HG03108 (cell line): ENCODE measurements around the gene IGSF9.

Experiments used
- ATAC-seq: cut with Tn5 transposase; IDR thresholded peaks from one replicate; pipeline ENCODE4 v1.9.1; 2021; ENCODE audit warnings: moderate library complexity; ENCODE audit not compliant: unreplicated experiment

IGSF9 gene, protein sequence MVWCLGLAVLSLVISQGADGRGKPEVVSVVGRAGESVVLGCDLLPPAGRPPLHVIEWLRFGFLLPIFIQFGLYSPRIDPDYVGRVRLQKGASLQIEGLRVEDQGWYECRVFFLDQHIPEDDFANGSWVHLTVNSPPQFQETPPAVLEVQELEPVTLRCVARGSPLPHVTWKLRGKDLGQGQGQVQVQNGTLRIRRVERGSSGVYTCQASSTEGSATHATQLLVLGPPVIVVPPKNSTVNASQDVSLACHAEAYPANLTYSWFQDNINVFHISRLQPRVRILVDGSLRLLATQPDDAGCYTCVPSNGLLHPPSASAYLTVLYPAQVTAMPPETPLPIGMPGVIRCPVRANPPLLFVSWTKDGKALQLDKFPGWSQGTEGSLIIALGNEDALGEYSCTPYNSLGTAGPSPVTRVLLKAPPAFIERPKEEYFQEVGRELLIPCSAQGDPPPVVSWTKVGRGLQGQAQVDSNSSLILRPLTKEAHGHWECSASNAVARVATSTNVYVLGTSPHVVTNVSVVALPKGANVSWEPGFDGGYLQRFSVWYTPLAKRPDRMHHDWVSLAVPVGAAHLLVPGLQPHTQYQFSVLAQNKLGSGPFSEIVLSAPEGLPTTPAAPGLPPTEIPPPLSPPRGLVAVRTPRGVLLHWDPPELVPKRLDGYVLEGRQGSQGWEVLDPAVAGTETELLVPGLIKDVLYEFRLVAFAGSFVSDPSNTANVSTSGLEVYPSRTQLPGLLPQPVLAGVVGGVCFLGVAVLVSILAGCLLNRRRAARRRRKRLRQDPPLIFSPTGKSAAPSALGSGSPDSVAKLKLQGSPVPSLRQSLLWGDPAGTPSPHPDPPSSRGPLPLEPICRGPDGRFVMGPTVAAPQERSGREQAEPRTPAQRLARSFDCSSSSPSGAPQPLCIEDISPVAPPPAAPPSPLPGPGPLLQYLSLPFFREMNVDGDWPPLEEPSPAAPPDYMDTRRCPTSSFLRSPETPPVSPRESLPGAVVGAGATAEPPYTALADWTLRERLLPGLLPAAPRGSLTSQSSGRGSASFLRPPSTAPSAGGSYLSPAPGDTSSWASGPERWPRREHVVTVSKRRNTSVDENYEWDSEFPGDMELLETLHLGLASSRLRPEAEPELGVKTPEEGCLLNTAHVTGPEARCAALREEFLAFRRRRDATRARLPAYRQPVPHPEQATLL

DNA sequence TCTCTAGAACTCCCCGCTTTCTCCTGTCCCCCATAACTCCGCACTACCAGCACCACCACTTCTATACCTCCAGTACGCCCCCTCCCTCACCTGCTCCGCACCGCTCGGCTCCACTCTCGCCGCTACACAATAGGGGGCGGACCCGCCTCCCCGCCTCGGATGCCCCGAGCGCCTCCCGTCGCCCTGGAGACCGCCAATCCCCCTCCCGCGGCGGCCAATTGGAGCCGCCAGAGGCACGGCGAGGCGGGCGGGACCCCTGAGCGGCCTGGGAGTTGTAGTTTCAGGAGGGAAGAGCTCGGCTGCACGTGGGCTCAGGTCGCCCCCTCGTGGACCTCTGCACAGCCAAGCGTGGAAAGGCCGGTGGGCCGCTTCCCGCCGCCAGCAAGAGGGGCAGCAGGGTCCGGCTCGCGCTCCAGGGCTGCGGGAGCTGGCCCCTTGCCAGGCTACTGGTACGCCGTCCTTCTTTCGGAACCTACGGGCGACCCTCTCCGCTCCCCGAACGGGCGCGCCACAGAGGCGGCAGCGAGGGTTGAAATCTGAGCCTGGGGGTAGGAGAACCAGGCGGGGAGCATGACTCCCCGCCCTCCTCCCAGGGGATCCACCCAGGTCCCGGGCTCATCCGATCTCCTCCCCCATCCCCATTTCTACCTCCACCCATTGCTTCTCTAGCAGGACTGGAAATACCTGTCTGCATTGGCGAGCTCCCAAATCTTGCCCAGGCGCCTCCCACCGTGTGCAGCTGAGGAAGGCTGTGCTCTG, at the start of gene IGSF9:
Gene IGSF9, minus strand, starts transcription at position 131 of the 759 bp plus-strand sequence. CDS start 2,159 bp downstream, outside the sequence.
- ATAC-seq: no peak

DNA sequence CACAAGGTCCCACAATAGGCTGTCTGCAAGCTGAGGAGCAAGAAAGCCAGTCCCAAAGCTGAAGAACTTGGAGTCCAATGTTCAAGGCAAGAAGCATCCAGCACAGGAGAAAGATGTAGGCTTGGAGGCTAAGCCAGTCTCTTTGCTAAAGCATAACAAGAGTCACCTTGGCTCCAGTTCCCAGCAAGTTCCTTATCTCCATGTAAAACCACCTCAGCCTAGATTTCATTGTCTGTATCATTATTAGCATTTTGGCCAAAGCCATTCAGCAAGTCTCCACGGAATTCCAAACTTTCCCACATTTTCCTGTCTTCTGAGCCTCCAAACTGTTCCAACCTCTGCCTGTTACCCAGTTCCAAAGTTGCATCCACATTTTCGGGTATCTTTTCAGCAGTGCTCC, 49.5 kb upstream of the IGSF9 start:
- no peak for ATAC-seq

DNA sequence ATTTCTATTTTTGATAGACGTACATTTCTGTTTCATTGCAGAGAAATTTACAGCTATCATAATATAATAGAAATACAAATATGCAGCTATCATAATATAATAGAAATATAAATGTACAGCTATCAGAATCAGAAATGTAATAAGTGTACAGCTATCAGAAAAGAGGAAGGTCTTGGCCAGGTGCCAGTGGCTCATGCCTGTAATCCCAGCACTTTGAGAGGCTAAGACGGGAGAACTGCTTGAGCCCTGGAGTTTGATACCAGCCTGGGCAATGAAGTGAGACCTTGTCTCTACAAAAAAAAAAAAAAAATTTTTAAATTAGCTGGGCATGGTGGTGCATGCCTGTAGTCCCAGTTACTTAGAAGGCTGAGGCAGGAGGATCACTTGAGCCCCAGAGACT, 48.5 kb upstream of the IGSF9 start:
- ATAC-seq: no peak

DNA sequence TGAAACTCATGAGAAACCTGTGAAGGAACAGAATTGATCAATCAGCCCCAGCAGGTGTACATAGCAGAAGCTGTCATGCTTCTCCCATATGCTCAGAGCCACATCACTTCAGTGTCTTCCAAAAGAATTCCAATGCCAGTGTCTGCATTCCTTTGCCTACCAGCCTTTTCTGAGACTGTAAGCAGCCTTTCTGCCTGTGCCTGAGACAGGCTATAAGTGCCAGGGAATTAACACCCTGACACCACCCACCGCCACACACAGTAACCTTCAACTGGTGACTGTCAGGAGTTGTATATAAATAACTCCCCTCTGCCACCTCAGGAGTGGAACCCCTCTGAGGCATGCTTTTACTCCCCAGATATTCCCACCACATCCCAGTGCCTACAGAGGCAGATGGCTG, 46.7 kb upstream of the IGSF9 start:
- ATAC-seq: no peak

DNA sequence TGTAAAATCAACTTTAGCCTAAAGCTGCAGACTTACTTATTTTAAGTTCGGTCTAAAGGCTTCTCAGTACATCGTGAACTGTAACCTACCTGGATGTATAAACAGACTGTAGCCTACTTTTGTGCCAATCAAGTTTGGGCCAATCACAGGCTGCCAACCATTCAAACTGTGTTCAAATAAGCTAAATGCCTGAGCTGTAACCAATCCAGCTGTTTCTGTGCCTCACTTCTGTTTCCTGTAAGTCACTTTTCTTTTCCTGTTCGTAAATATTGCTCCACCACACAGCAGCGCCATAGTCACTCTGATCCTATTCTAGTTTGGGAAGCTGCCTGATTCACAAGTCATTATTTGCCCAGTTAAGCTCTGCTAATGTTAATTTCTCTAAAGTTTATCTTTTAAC, 46.1 kb upstream of the IGSF9 start:
- ATAC-seq: no peak

DNA sequence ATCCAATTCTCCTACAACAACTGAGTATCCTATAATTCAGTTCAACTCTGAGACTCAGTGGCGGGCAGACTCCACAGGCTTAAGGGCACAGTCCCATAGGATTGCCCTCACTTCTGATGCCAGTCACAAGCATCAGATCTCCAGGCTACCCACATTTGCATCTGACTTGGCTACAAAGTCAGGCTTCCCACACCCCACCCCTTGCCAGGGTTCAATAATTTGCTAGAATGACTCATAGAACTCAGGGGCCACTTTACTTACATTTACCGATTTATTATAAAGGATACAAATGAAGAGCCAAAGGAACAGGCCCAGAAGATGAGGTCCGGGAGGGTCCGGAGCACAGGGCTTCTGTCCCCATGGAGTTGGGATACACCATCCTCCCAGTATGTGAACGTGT, 44.6 kb upstream of the IGSF9 start:
- ATAC-seq: no peak

DNA sequence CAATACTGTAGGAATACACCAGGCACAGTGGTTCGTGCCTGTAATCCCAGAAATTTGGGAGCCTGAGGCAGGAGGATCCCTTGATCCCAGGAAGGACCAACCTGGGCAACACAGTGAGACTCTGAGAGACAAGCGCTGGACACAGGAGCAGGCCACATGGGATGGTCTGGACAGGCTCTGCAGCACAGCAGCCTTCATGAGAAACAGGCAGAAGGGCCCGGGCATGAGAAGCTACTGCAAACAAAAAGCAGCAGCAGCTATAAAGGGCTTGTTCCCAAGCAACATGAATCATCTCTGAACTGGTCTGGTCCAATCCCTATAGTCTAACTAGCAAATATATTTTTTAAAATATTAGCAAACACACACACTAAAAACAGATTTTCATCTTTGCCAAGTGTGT, 44.2 kb upstream of the IGSF9 start:
- ATAC-seq: no peak

DNA sequence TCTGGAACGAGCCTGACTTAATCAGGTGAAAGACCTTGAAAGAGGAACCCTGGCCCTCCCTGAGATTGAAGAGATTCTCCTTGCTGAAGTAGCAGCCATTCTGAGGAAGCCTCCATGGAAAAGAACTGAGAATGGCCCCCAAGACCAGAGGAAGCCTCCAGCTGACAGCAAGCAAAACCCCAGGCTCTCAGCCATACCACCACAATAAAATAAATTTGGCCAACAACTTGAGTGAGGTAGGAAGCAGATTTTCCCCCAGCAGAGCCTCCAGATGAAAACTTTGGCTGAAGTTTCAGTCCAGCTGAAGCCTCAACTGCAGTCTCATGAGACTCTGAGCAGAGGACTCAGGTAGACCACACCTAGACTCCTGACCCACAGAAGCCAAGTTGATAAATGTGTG, 42.6 kb upstream of the IGSF9 start:
- ATAC-seq: no peak

DNA sequence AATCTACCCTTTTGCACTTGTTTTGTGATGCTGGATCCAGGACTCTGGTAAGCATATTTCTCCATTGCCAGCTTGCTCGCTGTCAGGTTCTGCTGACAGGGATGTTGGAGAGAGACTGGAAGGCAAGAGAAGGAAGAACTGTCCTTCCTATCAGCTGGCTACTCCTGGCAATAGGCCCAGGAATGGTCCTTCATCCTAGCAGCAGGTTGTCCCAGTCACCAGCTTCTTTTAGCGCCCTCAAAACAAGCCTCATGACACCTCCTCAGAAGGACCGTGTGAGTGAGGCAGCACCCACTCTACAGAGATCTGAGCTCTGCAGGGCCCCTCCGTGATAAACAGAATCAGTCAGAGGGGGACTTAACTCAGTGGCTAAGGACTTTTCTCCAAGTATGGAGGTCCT, 41.8 kb upstream of the IGSF9 start:
- no peak for ATAC-seq

DNA sequence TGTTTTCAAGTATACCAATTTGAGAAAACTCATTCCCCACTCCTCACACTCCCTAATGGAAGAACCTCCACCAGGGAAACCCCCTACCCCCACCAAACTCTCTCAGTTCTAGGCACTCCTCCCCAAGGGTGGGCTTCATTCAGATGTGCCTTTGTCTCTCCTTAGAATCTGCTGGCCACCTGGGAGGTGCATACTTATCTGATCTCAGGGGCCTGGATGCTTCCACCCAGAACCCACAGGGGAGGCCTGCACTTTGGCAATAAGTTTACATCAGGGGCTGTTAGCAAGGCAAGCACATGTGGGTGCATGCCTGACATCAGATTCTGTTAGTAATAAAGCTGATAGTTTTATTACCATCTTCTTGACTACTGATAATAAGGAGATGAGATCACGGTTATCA, 41.1 kb upstream of the IGSF9 start:
- no peak for ATAC-seq

DNA sequence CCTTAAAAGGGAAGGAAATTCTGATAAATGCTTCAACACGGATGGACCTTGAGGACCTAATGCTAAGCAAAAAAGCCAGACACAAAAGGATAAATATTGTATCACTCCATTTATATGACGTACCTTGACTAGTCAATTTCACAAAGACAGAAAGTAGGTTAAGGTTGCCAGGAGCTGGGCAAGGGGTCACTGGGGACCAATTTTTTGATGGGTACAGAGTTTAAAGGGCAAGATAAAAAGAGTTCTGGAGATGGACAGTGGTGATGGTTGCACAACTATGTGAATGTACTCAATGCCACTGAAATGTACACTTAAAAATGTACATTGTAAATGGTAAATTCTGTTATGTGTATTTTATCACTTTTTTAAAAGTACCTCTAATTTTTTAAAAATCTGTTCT, 40.7 kb upstream of the IGSF9 start:
- no peak for ATAC-seq

DNA sequence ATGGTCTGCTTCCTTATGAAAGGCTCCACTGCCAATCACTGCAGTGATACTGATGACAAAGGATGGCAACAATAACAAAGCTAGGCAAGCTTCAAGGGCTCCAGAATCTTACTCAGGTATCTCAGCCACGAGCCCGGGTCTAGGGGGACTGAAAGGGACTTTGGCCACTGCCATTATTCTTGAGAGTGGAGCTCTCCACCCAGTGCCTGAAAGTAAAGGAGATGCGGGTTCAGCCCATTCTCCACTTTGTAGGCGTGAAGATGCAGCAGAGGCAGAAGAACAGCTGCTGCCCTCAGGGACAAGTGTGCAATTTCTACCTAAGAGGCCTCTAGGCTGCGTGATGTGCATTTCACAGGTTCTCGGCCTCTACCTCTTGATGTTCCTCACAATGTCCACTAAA, 40.1 kb upstream of the IGSF9 start:
- no peak for ATAC-seq

DNA sequence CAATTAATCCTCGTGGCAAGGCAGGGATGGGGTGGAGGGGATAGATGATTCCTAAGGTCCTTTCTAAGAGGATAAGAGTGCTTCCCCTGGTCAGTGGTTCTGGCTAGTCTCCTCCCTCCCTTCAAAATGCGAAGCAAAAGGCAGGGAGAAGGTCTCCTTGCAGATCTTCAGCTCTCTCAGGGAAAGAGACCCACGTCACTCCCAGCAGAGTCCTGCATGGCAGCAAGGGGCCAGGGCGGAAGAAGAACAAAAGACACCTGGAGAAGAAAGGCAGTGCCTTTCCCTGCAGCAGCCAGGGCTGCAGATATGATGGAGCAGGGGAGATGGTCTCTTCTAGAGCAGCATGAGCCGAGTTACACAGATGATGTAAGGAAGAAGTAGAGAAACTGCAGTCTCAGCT, 38.3 kb upstream of the IGSF9 start:
- no peak for ATAC-seq

DNA sequence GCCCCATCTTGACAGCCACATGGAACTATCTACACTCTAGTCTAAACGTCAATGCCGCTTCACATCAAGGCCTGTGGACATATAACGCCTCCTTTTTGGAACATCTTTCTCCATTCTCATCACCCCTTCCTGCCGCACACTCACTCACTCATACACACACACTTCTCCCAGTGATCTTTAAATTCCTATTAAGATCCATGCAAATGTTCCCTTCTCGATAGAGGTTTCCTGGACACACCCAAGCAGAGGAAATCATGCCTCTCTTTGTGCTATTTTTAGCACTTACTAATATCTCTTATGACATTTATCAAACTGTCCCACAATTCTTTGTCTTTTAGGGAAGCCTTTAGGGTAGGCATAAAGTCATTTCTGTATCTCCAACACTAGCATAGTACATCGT, 36.9 kb upstream of the IGSF9 start:
- no peak for ATAC-seq

DNA sequence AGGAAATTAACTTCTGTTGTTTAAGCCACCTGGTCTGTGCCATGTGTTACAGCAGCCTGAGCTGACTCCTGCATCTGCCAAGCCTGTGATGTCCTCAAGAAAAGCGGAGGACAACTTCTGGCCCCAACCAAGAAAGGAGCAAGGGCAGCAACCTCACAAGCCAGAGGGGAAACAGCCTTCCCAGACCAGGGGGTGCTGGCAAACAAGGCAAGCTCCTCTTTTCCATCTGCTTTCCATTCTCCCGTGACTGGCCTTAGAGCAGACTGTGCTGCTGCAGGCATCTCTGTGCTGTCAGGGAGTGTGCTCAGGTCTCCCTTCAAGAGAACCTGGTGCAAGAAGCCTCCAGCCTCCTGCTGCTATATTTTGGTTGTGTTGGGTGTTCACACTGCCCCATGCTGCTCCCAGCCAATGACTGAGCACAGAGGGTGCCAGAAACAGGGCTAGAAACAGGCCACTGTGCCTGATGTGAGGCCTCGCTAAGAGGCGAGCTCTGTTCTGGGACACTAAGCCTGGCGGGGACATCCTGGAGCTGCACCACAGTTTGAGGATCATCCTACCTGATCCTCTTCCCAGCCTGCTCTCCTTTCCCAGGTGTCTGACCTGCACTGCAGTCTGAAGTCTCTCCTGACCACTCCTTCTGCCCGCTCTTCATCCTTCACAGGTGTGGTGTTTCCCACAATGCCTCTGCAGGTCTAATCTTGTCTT, 36.1 kb upstream of the IGSF9 start:
- ATAC-seq: no peak

DNA sequence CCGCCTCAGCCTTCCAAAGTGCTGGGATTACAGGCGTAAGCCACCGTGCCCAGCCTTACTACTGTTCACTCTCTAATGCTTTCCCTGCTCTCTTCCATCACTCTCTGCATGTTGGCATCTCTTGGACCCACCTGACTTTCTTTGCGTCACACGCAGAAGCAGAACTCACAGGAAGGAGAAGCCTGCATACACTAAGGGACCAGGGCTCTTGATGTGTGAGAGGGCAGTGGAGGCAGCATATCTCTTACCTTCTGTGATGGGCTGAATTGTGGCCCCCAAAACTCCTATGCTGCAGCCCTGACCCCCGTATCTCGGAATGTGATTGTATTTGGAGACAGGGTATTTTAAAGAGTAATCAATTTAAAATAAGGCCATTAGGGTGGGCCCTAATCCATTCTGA, 35.4 kb upstream of the IGSF9 start:
- ATAC-seq: no peak

DNA sequence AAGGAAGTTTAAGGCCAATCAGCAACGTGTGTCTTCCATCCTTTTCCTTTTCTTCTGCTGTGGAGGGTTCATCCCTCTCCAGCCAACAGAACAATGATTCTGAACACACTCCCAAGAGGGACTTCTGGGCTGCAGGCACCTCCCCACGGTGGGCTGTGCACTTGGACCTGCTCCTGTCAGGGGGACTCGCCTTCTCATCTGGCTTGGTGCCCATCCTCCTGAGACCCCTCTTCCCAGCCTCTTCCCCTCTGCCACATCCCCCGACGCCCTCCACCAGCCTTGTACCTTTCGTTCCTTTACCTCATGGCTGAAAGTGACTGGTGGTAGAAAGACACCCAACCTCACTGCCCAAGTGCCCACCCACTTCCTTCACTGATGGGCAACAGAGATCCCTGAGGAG, 34.7 kb upstream of the IGSF9 start:
- no peak for ATAC-seq

DNA sequence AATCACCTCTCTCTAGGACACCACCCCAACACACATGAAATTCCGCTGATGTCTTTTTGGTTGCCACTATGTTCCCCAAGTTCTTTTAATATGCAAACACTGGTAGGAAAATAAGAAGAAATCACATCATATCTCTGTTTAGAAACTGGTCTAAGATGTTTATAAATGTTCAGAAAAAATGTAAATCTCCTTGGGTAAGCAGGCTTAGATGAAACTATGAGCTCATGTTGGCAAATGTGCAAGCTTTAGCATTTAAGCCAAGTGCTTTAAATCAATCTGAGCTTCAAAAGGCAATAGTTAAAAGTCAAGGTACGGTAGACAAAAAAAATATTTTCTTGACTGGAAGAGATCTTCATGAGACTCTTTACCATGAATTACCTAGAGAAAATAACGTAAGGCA, 33.8 kb upstream of the IGSF9 start:
- no peak for ATAC-seq

DNA sequence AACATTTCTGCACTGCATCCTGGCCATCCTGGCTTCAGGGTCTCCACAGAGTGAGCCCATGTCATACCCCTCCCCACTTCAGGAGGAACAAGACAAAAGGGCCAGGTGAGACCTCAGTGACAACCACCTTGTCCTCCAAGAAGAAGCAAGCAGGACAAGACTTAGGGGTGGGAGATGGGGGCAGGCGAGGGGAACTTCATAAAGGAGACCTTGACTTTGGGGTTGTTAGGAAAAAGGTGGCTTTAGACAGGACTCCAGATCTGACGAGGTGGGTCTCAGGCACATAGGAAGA, 32.6 kb upstream of the IGSF9 start:
- no peak for ATAC-seq

DNA sequence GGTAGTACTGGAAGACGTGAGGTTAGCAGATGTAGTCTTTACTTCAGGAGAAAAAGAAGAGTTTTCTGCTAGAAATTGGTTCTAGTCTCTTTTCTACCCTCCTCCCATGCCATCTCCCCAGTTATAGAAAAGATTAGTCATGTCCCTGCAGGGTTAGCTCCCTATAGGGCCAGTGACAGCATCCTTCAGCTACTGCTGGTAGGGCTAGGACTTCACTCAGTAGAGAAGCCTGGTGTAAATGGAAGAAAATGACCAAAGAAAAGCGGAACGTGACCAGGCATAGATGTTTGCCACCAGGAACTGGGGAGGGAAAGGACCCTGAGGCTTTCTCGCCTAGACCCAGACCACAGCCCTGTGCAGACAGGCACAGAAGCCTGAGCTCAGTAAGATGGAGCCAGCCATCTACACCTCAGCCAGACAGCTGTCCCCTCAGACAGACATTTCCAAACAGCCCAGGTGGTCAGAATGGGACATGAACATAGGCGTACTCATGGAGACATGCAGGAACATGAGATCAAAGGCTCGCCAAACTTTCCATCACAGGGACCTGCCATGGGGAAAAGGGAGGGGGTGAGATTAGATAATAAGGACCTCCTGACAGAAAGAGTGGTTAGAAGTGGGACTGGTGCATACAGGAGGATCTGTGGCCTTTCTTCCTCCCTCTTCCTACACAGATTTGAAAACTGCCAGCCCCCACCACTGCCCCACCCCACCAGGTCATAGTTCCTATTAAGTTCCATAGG, 32.1 kb upstream of the IGSF9 start:
- no peak for ATAC-seq
